GM12878 (cell line): Measurements from ENCODE around the gene ITGA8. TPM values are rescaled to one million over a fixed set of nuclear protein-coding genes. Genes with fewer than 3 reads are reported as not detected.

Experiments
- ATAC-seq: fragments of 200-7000 bp; cut with Tn5 transposase; 3 replicates; pipeline ENCODE4 v1.9.1; 2020; ENCODE audit warnings: mild to moderate bottlenecking, moderate library complexity
- BruUV-seq: library from RNA; stranded (reverse); fragments of 400-500 nt; replicated peaks from 2 replicates; lab custom pipeline; 2021; lab: Mats Ljungman, UMichigan
- CTCF ChIA-PET: fragments of 300-600 bp; sonication (Branson Sonifier 250); formaldehyde crosslinking; extraction: SDS; loops from one replicate; lab custom pipeline; 2021; ENCODE audit warnings: inconsistent platforms; lab: Yijun Ruan, JAX
- POLR2A ChIA-PET: fragments of 350-600 bp; formaldehyde crosslinking; extraction: SDS; loops from one replicate; lab custom pipeline; 2021; ENCODE audit warnings: inconsistent platforms; lab: Charles Lee
- RAD21 ChIA-PET: fragments of 300-600 bp; sonication (Branson Sonifier 250); formaldehyde crosslinking; loops from one replicate; lab custom pipeline; 2023; ENCODE audit warnings: antibody characterized with exemption; ENCODE audit not compliant: unreplicated experiment; lab: Charles Lee
- SMC1A ChIA-PET: fragments of 300-600 bp; sonication (Branson Sonifier 250); formaldehyde crosslinking; loops from one replicate; lab custom pipeline; 2023; ENCODE audit not compliant: unreplicated experiment, uncharacterized antibody; lab: Charles Lee
- DNase-seq: peaks from one replicate; pipeline ENCODE4 v3.0.0-alpha.2; 2011; ENCODE audit warnings: low read depth, low spot score
- FAIRE-seq: peaks from 3 replicates; lab custom pipeline; 2011; peaks lifted over from hg19 to GRCh38; lab: Jason Lieb, UNC
- H2AFZ ChIP-seq: 2 replicates; pipeline ENCODE4 v1.6.0; 2011; ENCODE audit warnings: low read depth, low read length, control low read depth; ENCODE audit not compliant: control insufficient read depth
- H3K27ac ChIP-seq: 2 replicates; pipeline ENCODE4 v1.5.1; 2011; ENCODE audit warnings: control low read depth; ENCODE audit not compliant: control insufficient read depth, insufficient read depth
- H3K27me3 ChIP-seq, 2 experiments: replicated peaks in 1 of 2; 2 replicates each; pipeline versions ENCODE4 v1.6.0 to v1.6.1; 2011; ENCODE audit warnings: low read length in 1 of 2; ENCODE audit not compliant: control insufficient read depth in 2 of 2, insufficient read depth in 2 of 2
- H3K36me3 ChIP-seq, 2 experiments: 2 replicates each; pipeline ENCODE4 v1.5.1; 2011; ENCODE audit warnings: low read length in 1 of 2; ENCODE audit not compliant: control insufficient read depth in 2 of 2, insufficient read depth in 2 of 2
- H3K4me1 ChIP-seq: 2 replicates; pipeline ENCODE4 v1.6.1; 2011; ENCODE audit warnings: mild to moderate bottlenecking, low read length, moderate library complexity, mixed read lengths; ENCODE audit not compliant: control insufficient read depth, insufficient read depth
- H3K4me2 ChIP-seq: 2 replicates; pipeline ENCODE4 v1.6.0; 2011; ENCODE audit warnings: control low read depth; ENCODE audit not compliant: control insufficient read depth, insufficient read depth
- H3K4me3 ChIP-seq: fragments of 200-600 bp; sonication (generic); 2 replicates; pipeline ENCODE4 v1.5.1; 2016
- H3K79me2 ChIP-seq: 2 replicates; pipeline ENCODE4 v1.6.0; 2011; ENCODE audit warnings: low read length; ENCODE audit not compliant: control insufficient read depth, insufficient read depth
- H3K9ac ChIP-seq: 2 replicates; pipeline ENCODE4 v1.8.0; 2011; ENCODE audit warnings: low read length, control low read depth, mixed read lengths; ENCODE audit not compliant: control insufficient read depth, insufficient read depth
- H3K9me3 ChIP-seq: replicated peaks from 3 replicates; pipeline ENCODE4 v1.5.1; 2011; ENCODE audit warnings: mild to moderate bottlenecking, low read length; ENCODE audit not compliant: control insufficient read depth, insufficient read depth
- H4K20me1 ChIP-seq: 2 replicates; pipeline ENCODE4 v1.6.0; 2011; ENCODE audit not compliant: control insufficient read depth, insufficient read depth
- EGR1 ChIP-seq, 2 experiments: IDR thresholded peaks; 1 replicate in 1 of 2; 2 replicates in 1 of 2; pipeline ENCODE4 v1.6.1; 2011 to 2012; ENCODE audit warnings: low read depth in 2 of 2, low read length in 2 of 2, borderline replicate concordance in 1 of 2, mild to moderate bottlenecking in 1 of 2, moderate library complexity in 1 of 2
- IRF4 ChIP-seq: IDR thresholded peaks from 2 replicates; pipeline ENCODE4 v1.6.1; 2011; ENCODE audit warnings: low read depth, low read length
- KAT2A ChIP-seq: conservative IDR thresholded peaks from 2 replicates; pipeline ENCODE4 v1.6.1; 2011; ENCODE audit warnings: low read depth, low read length; ENCODE audit not compliant: control insufficient read depth
- MXI1 ChIP-seq: fragments of 150-350 bp; IDR thresholded peaks from 2 replicates; pipeline ENCODE4 v1.6.1; 2011; ENCODE audit warnings: low read depth, mild to moderate bottlenecking, inconsistent platforms, low read length, improper control_type of control experiment
- NRF1 ChIP-seq: conservative IDR thresholded peaks from 2 replicates; pipeline ENCODE4 v1.6.1; 2011; ENCODE audit warnings: mild to moderate bottlenecking, low read depth, low read length, improper control_type of control experiment
- RBBP5 ChIP-seq: fragments of 200-600 bp; sonication (generic); conservative IDR thresholded peaks from 2 replicates; pipeline ENCODE4 v1.6.1; 2016
- WGBS: methylation state at CpG from one replicate; pipeline ENCODE4 v1.1.6; 2016; ENCODE audit warnings: low lambda C conversion rate; ENCODE audit not compliant: insufficient replicate concordance, insufficient coverage; ENCODE audit errors: missing lambda C conversion rate; 5-methylcytosine and 5-hydroxymethylcytosine counted together
- in situ Hi-C: fragments of 300-500 bp; cut with MboI; formaldehyde crosslinking; loops from 9 replicates; pipeline ENCODE4 v1.14.3; 2018; ENCODE audit warnings: mixed read lengths
- intact Hi-C: fragments of 100-400 bp; cut with micrococcal nuclease; formaldehyde crosslinking; loops from one replicate; pipeline ENCODE4 v1.14.2; 2022; ENCODE audit not compliant: unreplicated experiment
- polyA plus RNA-seq, 11 experiments: library from polyadenylated mRNA; depleted of rRNA in 4 of 11; unstranded in 6 of 11; stranded (reverse) in 5 of 11; fragments of >200 nt; fragmentation: Nextera tagmentation in 4 of 11; fragmentation: Illumina TruSeq in 1 of 11; extraction: Ambion mirVana in 4 of 11; extraction: Trizol in 1 of 11; gene quantifications; 1 replicate in 1 of 11; 2 replicates in 10 of 11; pipeline versions ENCODE4 v1.2.1 to v1.2.3, GENCODE V29; 2011 to 2016; ENCODE audit warnings: inconsistent platforms in 2 of 11, missing spikeins in 2 of 11, low read depth in 1 of 11
- total RNA-seq, 4 experiments: library from RNA; depleted of rRNA in 3 of 4; stranded (reverse); fragments of >200 nt in 3 of 4; fragmentation: Illumina TruSeq in 1 of 4; extraction: Trizol in 1 of 4; gene quantifications; 2 replicates each; pipeline versions ENCODE4 v1.2.1 to v1.2.3, GENCODE V29; 2013 to 2021
- TF ChIP-seq, protein P1 (sequence below): fragments of 450-650 bp; formaldehyde crosslinking; IDR thresholded peaks from 2 replicates; pipeline ENCODE4 v1.4.0; 2020; ENCODE audit warnings: mild to moderate bottlenecking, moderate library complexity

ITGA8 gene
- total and polyA plus RNA-seq, 10 of the 15 experiments (the other 5 are each of a cell fraction or from before 2014, with no cell fraction given) = 0.03 TPM; not detected in 9

GRCh38 chr10:15526754-15527153, 193.0 kb downstream of the ITGA8 start:
- intact Hi-C loops = no loop called here
- H3K79me2 ChIP-seq = no peaks in the 10 kb centered on the region
- H3K4me2 ChIP-seq = no peak overlapping the region
- H3K9me3 ChIP-seq = no peaks in the 10 kb centered on the region
- ChIA-PET RAD21 (no interaction called here), CTCF (no interaction called here), SMC1A (no interaction called here), POLR2A (no interaction called here)
- H3K4me3 ChIP-seq = no peak overlapping the region
- no peaks in the 10 kb centered on the region for H3K27me3 ChIP-seq
- H3K36me3 ChIP-seq = no peaks in the 10 kb centered on the region
- ATAC-seq = no peak
- FAIRE-seq = no peak
- no peaks in the 10 kb centered on the region for H3K4me1 ChIP-seq
- in situ Hi-C loops = no loop called here
- no peak overlapping the region for H2AFZ ChIP-seq
- BruUV-seq = no TSS peak
- WGBS = 14% methylated on average over 3 of the region's 3 CpGs
- H3K27ac ChIP-seq = no peak overlapping the region
- TF ChIP-seq EGR1 (IDR thresholded peaks at IDR 0.05; ENCODE audit: borderline replicate concordance in 1 of 2, low read depth in 2 of 2, low read length in 2 of 2) (no peak), MXI1 (no peak), RBBP5 (no peak), IRF4 (no peak), KAT2A (no peak), NRF1 (no peak)
- TF ChIP-seq, protein P1, sequence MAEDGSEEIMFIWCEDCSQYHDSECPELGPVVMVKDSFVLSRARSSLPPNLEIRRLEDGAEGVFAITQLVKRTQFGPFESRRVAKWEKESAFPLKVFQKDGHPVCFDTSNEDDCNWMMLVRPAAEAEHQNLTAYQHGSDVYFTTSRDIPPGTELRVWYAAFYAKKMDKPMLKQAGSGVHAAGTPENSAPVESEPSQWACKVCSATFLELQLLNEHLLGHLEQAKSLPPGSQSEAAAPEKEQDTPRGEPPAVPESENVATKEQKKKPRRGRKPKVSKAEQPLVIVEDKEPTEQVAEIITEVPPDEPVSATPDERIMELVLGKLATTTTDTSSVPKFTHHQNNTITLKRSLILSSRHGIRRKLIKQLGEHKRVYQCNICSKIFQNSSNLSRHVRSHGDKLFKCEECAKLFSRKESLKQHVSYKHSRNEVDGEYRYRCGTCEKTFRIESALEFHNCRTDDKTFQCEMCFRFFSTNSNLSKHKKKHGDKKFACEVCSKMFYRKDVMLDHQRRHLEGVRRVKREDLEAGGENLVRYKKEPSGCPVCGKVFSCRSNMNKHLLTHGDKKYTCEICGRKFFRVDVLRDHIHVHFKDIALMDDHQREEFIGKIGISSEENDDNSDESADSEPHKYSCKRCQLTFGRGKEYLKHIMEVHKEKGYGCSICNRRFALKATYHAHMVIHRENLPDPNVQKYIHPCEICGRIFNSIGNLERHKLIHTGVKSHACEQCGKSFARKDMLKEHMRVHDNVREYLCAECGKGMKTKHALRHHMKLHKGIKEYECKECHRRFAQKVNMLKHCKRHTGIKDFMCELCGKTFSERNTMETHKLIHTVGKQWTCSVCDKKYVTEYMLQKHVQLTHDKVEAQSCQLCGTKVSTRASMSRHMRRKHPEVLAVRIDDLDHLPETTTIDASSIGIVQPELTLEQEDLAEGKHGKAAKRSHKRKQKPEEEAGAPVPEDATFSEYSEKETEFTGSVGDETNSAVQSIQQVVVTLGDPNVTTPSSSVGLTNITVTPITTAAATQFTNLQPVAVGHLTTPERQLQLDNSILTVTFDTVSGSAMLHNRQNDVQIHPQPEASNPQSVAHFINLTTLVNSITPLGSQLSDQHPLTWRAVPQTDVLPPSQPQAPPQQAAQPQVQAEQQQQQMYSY (CRISPR knock-in tag) = no peak
- H4K20me1 ChIP-seq = no peaks in the 10 kb centered on the region
- no peak overlapping the region for H3K9ac ChIP-seq
- DNase-seq = no peak
